Measurements from ENCODE around the gene IDUA. TPM values are rescaled to one million over a fixed set of nuclear protein-coding genes. Genes with fewer than 3 reads are reported as not detected.

IDUA gene
- total and polyA plus RNA-seq, 10 of the 15 experiments (the other 5 are each of a cell fraction or from before 2014, with no cell fraction given) = 0.05 to 7.6 (median 1.4) TPM; not detected in 1

DNA sequence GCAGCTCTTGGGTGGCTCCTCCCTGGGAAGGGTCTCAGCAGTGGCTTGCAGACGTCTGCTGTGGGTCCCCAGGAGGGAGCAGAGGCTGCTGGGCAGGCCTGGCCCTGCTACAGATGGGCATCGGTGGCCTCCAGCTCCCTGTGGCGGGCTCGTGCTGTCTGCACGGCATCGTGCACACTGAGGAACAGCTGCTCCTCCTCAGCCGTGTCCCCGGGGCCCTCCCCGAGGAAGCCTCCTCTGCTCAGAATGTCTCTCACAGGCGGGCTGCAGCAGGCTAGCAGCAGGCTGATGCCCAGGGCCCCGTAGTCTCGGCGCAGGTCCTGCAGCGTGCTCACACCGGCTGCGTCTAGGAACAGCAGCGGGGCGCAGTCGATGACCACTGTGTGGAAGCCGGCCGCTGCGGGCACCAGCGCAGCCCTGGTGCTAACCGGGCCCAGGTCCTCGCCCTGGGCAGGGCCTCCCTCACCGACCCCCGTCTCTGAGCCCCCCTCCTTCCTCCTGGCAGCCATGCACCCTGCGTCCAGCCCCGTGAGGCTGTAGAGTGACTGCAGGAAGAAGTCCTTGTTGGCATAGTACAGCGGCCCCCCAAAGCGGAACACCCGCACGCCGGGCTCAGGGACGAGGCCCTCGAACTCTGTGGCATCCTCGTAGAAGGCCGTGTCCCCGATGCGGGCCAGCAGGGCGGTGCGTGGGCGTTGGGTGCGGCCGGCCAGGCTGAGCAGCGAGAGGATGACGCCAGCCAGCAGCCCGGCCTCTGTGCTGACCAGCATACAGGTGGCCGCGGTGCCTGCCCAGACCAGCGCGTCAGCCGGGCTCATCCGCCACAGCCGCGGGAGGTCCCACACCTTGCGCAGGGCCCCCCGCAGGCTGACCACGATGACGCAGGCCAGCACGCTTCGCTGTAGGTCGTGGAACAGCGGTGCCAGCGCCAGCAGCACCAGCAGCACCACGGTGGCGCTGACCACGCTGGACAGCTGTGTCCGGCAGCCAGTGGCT lies 2.2 kb downstream of the IDUA start:
- Histone ChIP-seq H3K4me1 (ENCODE audit: control insufficient read depth, insufficient read depth, low read length) (peaks cover 8% of the 10 kb centered on the region; the same call in 1 of the 2 replicates), H3K4me3 (no peak overlapping the region), H3K9ac (ENCODE audit: control insufficient read depth, insufficient read depth, low read length) (no peak overlapping the region), H3K9me3 (replicated peaks; ENCODE audit: control insufficient read depth, insufficient read depth, low read length) (no peaks in the 10 kb centered on the region; the same call in 2 of the 3 replicates), H4K20me1 (ENCODE audit: control insufficient read depth, insufficient read depth) (no peaks in the 10 kb centered on the region), H3K4me2 (ENCODE audit: control insufficient read depth, insufficient read depth) (no peak overlapping the region), H3K27ac (ENCODE audit: control insufficient read depth, insufficient read depth) (no peak overlapping the region), H3K79me2 (ENCODE audit: control insufficient read depth, insufficient read depth, low read length) (no peaks in the 10 kb centered on the region), H3K36me3 (ENCODE audit: control insufficient read depth in 2 of 2, insufficient read depth in 2 of 2, low read length in 1 of 2) (no peaks in the 10 kb centered on the region), H3K27me3 (replicated peaks in 1 of 2; ENCODE audit: control insufficient read depth in 2 of 2, insufficient read depth in 2 of 2, low read length in 1 of 2) (no peaks in the 10 kb centered on the region), H2AFZ (ENCODE audit: control insufficient read depth, low read depth, low read length) (no peak overlapping the region)
- SMC1A ChIA-PET (ENCODE audit: uncharacterized antibody, unreplicated experiment) = no interaction called here
- no peak for ATAC-seq
- RAD21 ChIA-PET (ENCODE audit: unreplicated experiment) = interaction anchor here (2.9 to 5.2 kb wide), 2 partner anchors 56 to 247 kb away, joined by 28 to 48 read pairs; partner anchors contain the start of genes GAK and TMEM175
- no TSS peak for BruUV-seq (replicated peaks)
- POLR2A ChIA-PET = no interaction called here
- 77% methylated on average over 63 of the region's 69 CpGs for WGBS (ENCODE audit: insufficient coverage, insufficient replicate concordance, low lambda C conversion rate, missing lambda C conversion rate)
- no peak for FAIRE-seq
- in situ Hi-C loops (cut with MboI) (no loop called here), intact Hi-C loops (cut with micrococcal nuclease; ENCODE audit: unreplicated experiment) (loop anchor here (10.0 kb wide), 1 partner anchor 94 kb away; no protein-coding TSS in a partner anchor)
- DNase-seq (ENCODE audit: low read depth, low spot score) = no peak
- CTCF ChIA-PET = interaction anchor here (4.1 kb wide), 1 partner anchor 247 kb away, joined by 46 read pairs; no protein-coding TSS in a partner anchor
- TF ChIP-seq MEF2A (IDR thresholded peaks at IDR 0.05; ENCODE audit: insufficient read depth, low read depth, low read length) (no peak), NFYB (IDR thresholded peaks at IDR 0.05; ENCODE audit: insufficient read depth, low read depth, low read length) (no peak), CBFB (IDR thresholded peaks at IDR 0.05; ENCODE audit: low read depth) (no peak), ETV6 (conservative IDR thresholded peaks at IDR 0.05 in 1 of 2, IDR thresholded peaks at IDR 0.05 in 1 of 2; ENCODE audit: borderline replicate concordance in 1 of 2, low read depth in 1 of 2) (no peak), ZSCAN29 (IDR thresholded peaks at IDR 0.05) (no peak), CHD2 (IDR thresholded peaks at IDR 0.05; ENCODE audit: borderline replicate concordance, low read depth, low read length) (no peak)
- TF ChIP-seq, protein P1, sequence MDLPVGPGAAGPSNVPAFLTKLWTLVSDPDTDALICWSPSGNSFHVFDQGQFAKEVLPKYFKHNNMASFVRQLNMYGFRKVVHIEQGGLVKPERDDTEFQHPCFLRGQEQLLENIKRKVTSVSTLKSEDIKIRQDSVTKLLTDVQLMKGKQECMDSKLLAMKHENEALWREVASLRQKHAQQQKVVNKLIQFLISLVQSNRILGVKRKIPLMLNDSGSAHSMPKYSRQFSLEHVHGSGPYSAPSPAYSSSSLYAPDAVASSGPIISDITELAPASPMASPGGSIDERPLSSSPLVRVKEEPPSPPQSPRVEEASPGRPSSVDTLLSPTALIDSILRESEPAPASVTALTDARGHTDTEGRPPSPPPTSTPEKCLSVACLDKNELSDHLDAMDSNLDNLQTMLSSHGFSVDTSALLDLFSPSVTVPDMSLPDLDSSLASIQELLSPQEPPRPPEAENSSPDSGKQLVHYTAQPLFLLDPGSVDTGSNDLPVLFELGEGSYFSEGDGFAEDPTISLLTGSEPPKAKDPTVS (IDR thresholded peaks at IDR 0.05; ENCODE audit: low read depth, low read length) = no peak
- TF ChIP-seq, protein P2, sequence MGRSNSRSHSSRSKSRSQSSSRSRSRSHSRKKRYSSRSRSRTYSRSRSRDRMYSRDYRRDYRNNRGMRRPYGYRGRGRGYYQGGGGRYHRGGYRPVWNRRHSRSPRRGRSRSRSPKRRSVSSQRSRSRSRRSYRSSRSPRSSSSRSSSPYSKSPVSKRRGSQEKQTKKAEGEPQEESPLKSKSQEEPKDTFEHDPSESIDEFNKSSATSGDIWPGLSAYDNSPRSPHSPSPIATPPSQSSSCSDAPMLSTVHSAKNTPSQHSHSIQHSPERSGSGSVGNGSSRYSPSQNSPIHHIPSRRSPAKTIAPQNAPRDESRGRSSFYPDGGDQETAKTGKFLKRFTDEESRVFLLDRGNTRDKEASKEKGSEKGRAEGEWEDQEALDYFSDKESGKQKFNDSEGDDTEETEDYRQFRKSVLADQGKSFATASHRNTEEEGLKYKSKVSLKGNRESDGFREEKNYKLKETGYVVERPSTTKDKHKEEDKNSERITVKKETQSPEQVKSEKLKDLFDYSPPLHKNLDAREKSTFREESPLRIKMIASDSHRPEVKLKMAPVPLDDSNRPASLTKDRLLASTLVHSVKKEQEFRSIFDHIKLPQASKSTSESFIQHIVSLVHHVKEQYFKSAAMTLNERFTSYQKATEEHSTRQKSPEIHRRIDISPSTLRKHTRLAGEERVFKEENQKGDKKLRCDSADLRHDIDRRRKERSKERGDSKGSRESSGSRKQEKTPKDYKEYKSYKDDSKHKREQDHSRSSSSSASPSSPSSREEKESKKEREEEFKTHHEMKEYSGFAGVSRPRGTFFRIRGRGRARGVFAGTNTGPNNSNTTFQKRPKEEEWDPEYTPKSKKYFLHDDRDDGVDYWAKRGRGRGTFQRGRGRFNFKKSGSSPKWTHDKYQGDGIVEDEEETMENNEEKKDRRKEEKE (IDR thresholded peaks at IDR 0.05) = no peak
- TF ChIP-seq, protein P3, sequence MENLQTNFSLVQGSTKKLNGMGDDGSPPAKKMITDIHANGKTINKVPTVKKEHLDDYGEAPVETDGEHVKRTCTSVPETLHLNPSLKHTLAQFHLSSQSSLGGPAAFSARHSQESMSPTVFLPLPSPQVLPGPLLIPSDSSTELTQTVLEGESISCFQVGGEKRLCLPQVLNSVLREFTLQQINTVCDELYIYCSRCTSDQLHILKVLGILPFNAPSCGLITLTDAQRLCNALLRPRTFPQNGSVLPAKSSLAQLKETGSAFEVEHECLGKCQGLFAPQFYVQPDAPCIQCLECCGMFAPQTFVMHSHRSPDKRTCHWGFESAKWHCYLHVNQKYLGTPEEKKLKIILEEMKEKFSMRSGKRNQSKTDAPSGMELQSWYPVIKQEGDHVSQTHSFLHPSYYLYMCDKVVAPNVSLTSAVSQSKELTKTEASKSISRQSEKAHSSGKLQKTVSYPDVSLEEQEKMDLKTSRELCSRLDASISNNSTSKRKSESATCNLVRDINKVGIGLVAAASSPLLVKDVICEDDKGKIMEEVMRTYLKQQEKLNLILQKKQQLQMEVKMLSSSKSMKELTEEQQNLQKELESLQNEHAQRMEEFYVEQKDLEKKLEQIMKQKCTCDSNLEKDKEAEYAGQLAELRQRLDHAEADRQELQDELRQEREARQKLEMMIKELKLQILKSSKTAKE (IDR thresholded peaks at IDR 0.05; ENCODE audit: low read depth, poor library complexity, severe bottlenecking) = no peak
- TF ChIP-seq, protein P4, sequence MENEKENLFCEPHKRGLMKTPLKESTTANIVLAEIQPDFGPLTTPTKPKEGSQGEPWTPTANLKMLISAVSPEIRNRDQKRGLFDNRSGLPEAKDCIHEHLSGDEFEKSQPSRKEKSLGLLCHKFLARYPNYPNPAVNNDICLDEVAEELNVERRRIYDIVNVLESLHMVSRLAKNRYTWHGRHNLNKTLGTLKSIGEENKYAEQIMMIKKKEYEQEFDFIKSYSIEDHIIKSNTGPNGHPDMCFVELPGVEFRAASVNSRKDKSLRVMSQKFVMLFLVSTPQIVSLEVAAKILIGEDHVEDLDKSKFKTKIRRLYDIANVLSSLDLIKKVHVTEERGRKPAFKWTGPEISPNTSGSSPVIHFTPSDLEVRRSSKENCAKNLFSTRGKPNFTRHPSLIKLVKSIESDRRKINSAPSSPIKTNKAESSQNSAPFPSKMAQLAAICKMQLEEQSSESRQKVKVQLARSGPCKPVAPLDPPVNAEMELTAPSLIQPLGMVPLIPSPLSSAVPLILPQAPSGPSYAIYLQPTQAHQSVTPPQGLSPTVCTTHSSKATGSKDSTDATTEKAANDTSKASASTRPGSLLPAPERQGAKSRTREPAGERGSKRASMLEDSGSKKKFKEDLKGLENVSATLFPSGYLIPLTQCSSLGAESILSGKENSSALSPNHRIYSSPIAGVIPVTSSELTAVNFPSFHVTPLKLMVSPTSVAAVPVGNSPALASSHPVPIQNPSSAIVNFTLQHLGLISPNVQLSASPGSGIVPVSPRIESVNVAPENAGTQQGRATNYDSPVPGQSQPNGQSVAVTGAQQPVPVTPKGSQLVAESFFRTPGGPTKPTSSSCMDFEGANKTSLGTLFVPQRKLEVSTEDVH (IDR thresholded peaks at IDR 0.05; ENCODE audit: low read depth, partially characterized antibody) = no peak
- TF ChIP-seq, protein P5, sequence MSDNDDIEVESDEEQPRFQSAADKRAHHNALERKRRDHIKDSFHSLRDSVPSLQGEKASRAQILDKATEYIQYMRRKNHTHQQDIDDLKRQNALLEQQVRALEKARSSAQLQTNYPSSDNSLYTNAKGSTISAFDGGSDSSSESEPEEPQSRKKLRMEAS (IDR thresholded peaks at IDR 0.05; ENCODE audit: low read depth, low read length) = no peak

Measured in GM12878 (cell line).